Adrenal gland (tissue), 12 donors: ENCODE data around the gene TIMM13. TPM values are rescaled to one million over a fixed set of nuclear protein-coding genes. Genes with fewer than 3 reads are reported as not detected.
A peak's percentile ranks its signal among the peaks of the same experiment; 100 is the strongest.

Experiments used
- DNase-seq, 7 donors: peaks; one replicate each; pipeline ENCODE4 v3.0.0-alpha.2; 2019 to 2020
- H3K27ac ChIP-seq, 5 donors: fragments of 200-600 bp; sonication (generic) in 4 of 5; 1 replicate in 3 of 5; 2 replicates in 2 of 5; pipeline versions ENCODE4 v1.5.1 to v1.8.0; 2016 to 2020; ENCODE audit warnings: mild to moderate bottlenecking in 1 of 5
- H3K27me3 ChIP-seq: fragments of 200-600 bp; 2 replicates; pipeline ENCODE4 v1.8.0; 2021
- H3K36me3 ChIP-seq, 2 donors: fragments of 200-600 bp; replicated peaks in 1 of 2; 1 replicate in 1 of 2; 2 replicates in 1 of 2; pipeline versions ENCODE4 v1.5.1 to v1.8.0; 2018 to 2022
- H3K4me1 ChIP-seq, 2 donors: fragments of 200-600 bp; replicated peaks in 1 of 2; 1 replicate in 1 of 2; 2 replicates in 1 of 2; pipeline versions ENCODE4 v1.5.1 to v1.8.0; 2018 to 2021
- H3K4me3 ChIP-seq, 4 donors: fragments of 200-600 bp; sonication (generic) in 3 of 4; one replicate each; pipeline ENCODE4 v1.5.1; 2016 to 2018
- H3K9me3 ChIP-seq, 3 donors: fragments of 200-600 bp; sonication (generic) in 1 of 3; replicated peaks in 1 of 3; 1 replicate in 2 of 3; 2 replicates in 1 of 3; pipeline versions ENCODE4 v1.5.1 to v1.8.0; 2016 to 2021
- CTCF ChIP-seq, 6 experiments: fragments of 450-650 bp in 4 of 6; fragments of 200-600 bp in 2 of 6; sonication (generic) in 1 of 6; IDR thresholded peaks; 1 replicate in 5 of 6; 2 replicates in 1 of 6; pipeline versions ENCODE4 v1.5.1 to v1.8.0; 2016 to 2021; ENCODE audit warnings: antibody characterized with exemption in 6 of 6, mild to moderate bottlenecking in 2 of 6, moderate library complexity in 1 of 6
- POLR2A ChIP-seq, 2 donors: fragments of 450-650 bp; IDR thresholded peaks; one replicate each; pipeline ENCODE4 v1.6.1; 2017; ENCODE audit warnings: antibody characterized with exemption in 2 of 2, mild to moderate bottlenecking in 2 of 2, moderate library complexity in 1 of 2
- WGBS, 4 donors: extraction: QIAGEN DNeasy Blood & Tissue Kit in 2 of 4; methylation state at CpG; one replicate each; pipeline versions ENCODE4 v1.1.5 to v1.1.7; 2013 to 2017; 5-methylcytosine and 5-hydroxymethylcytosine counted together
- intact Hi-C, 2 donors: fragments of 100-400 bp; cut with DNase I; formaldehyde crosslinking; loops; one replicate each; pipeline versions ENCODE4 v1.14.1 to v1.15.0; 2022 to 2023
- microRNA-seq, 3 donors: library from miRNA; unstranded; fragments of <30 nt; microRNA quantifications; one replicate each; pipeline ENCODE4, GENCODE V29; 2017 to 2020
- polyA plus RNA-seq, 3 donors: library from polyadenylated mRNA; stranded (reverse); fragments of 200-250 nt in 2 of 3; fragments of 350-450 nt in 1 of 3; fragmentation: Illumina TruSeq in 1 of 3; extraction: RNeasy Lipid Tissue Mini Kit (QIAGEN cat#74804) in 1 of 3; gene quantifications; one replicate each; pipeline ENCODE4 v1.2.3, GENCODE V29; 2013 to 2014
- total RNA-seq, 9 donors: library from RNA; depleted of rRNA in 4 of 9; stranded (reverse); fragments of >200 nt in 4 of 9; fragments of 120-200 nt in 1 of 9; fragmentation: NEBNext Ultra II Directional in 1 of 9; extraction: Animal tissue kit (Norgen Biotek cat#: 25700) in 1 of 9; gene quantifications; one replicate each; pipeline versions ENCODE4 v1.1.0 to v1.2.4, GENCODE V29; 2013 to 2023
- donor health status: healthy with polysubstance abuse.
- donor health status: Bipolar disorder and iron deficiency.
- donor health status: DM: yes; HTN: yes; CAD: no.
- donor health status: DM: no; HTN: no; CAD: no.
- donor health status: DM: no; HTN: no; CAD: no.
- donor health status: DM: yes; HTN: yes; CAD: no.

The TIMM13 gene
- total and polyA plus RNA-seq, 12 donors: 32.7 to 198 (median 88.1) TPM

- 49 to 63% (median 58%) methylated on average over 18 of the region's 18 CpGs for WGBS, 4 donors
- H3K27me3 ChIP-seq: no peaks in the 10 kb centered on the region
Observed at GRCh38 chr19:2381148-2381820, 46.1 kb downstream of the TIMM13 start.

GRCh38 chr19:2380567-2380966, 46.8 kb downstream of the TIMM13 start:
- no peak overlapping the region for H3K27ac ChIP-seq
- TF ChIP-seq CTCF (IDR thresholded peaks at IDR 0.05): no peak
- TF ChIP-seq POLR2A (IDR thresholded peaks at IDR 0.05): no peak
- H3K27me3 ChIP-seq: no peaks in the 10 kb centered on the region
- WGBS, 4 donors: 82 to 96% (median 92%) methylated on average over 2 of the region's 2 CpGs
- H3K36me3 ChIP-seq: no peaks in the 10 kb centered on the region
- DNase-seq: no peak
- no peak overlapping the region for H3K4me3 ChIP-seq
- H3K9me3 ChIP-seq: no peaks in the 10 kb centered on the region
- H3K4me1 ChIP-seq: peaks cover 0 to 4% of the 10 kb centered on the region in 2 donors
- intact Hi-C loops: loop anchor here in 1 of 2 donors (10.0 kb wide), 1 partner anchor 96 kb away; the partner anchor contains the start of gene PEAK3

More at GRCh38 chr19:2381148-2381820, 46.1 kb downstream of the TIMM13 start:
- H3K4me3 ChIP-seq: no peak overlapping the region
- TF ChIP-seq CTCF (IDR thresholded peaks at IDR 0.05) (no peak), POLR2A (IDR thresholded peaks at IDR 0.05) (no peak)
- intact Hi-C loops: loop anchor here in 1 of 2 donors (10.0 kb wide), 1 partner anchor 96 kb away; the partner anchor contains the start of gene PEAK3
- H3K4me1 ChIP-seq: peaks cover 0 to 4% of the 10 kb centered on the region in 2 donors
- H3K36me3 ChIP-seq: no peaks in the 10 kb centered on the region
- DNase-seq: no peak
- H3K9me3 ChIP-seq: no peaks in the 10 kb centered on the region
- H3K27ac ChIP-seq: no peak overlapping the region

GRCh38 chr19:2376784-2377519, 50.4 kb downstream of the TIMM13 start:
- H3K4me3 ChIP-seq: no peak overlapping the region
- 48 to 69% (median 51%) methylated on average over 13 to 15 of the region's 15 CpGs for WGBS, 4 donors
- H3K36me3 ChIP-seq: no peaks in the 10 kb centered on the region
- H3K9me3 ChIP-seq: no peaks in the 10 kb centered on the region
- peaks cover 0 to 4% of the 10 kb centered on the region in 2 donors for H3K4me1 ChIP-seq
- intact Hi-C loops: no loop called here
- no peaks in the 10 kb centered on the region for H3K27me3 ChIP-seq
- no peak for TF ChIP-seq POLR2A (IDR thresholded peaks at IDR 0.05)
- TF ChIP-seq CTCF (IDR thresholded peaks at IDR 0.05): no peak
- no peak overlapping the region for H3K27ac ChIP-seq
- DNase-seq: peak in 1 of 7 donors; percentile 21

Small RNA genes within 50 kb of the gene (microRNA-seq; reads per million reads assigned to microRNA genes)
- gene MIR7108: 0 to 3.1 (median 0.45) reads per million in 3 donors

Other genes starting within 250 kb of the TIMM13 start
- 10 to 100 TPM; 58.1 to 89.5 (median 72.1) TPM for gene PLEKHJ1, start 191.3 kb downstream of the TIMM13 start, total RNA-seq
- gene PLEKHJ1, start 191.3 kb downstream of the TIMM13 start, polyA plus RNA-seq: 10 to 100 TPM; 18.1 to 82.9 (median 69.7) TPM
- 10 to 100 TPM in 8 of 9 donors, 1 to 10 TPM in 1; 8.8 to 64.3 (median 27.0) TPM for gene SF3A2, start 190.8 kb downstream of the TIMM13 start, total RNA-seq
- gene SF3A2, start 190.8 kb downstream of the TIMM13 start, polyA plus RNA-seq: 100 to 1,000 TPM in 1 of 3 donors, 10 to 100 TPM in 1, 1 to 10 TPM in 1; 3.9 to 110 (median 52.7) TPM
- gene AMH, start 178.3 kb downstream of the TIMM13 start, total RNA-seq: 1 to 10 TPM in 2 of 9 donors, under 1 TPM in 4, not detected in 3; 0.36 to 1.5 (median 0.68) TPM
- gene AMH, start 178.3 kb downstream of the TIMM13 start, polyA plus RNA-seq: 1 to 10 TPM in 2 of 3 donors, not detected in 1; 1.8 to 4.6 TPM
- 1 to 10 TPM in 1 of 9 donors, under 1 TPM in 2, not detected in 6; 0.54 to 1.2 (median 0.84) TPM for gene JSRP1, start 171.2 kb downstream of the TIMM13 start, total RNA-seq
- 1 to 10 TPM in 1 of 3 donors, under 1 TPM in 2; 0.71 to 1.1 (median 0.82) TPM for gene JSRP1, start 171.2 kb downstream of the TIMM13 start, polyA plus RNA-seq
- gene PEAK3, start 145.4 kb downstream of the TIMM13 start, total RNA-seq: 1 to 10 TPM in 6 of 9 donors, under 1 TPM in 2, not detected in 1; 0.43 to 3.2 (median 1.5) TPM
- gene PEAK3, start 145.4 kb downstream of the TIMM13 start, polyA plus RNA-seq: under 1 TPM; 0.05 to 0.56 (median 0.27) TPM
- gene LINGO3, start 119.4 kb downstream of the TIMM13 start, total RNA-seq: under 1 TPM in 1 of 9 donors, not detected in 8; 0.11 TPM
- gene LINGO3, start 119.4 kb downstream of the TIMM13 start, polyA plus RNA-seq: not detected
- 100 to 1,000 TPM in 3 of 9 donors, 10 to 100 TPM in 6; 50.5 to 122 (median 74.6) TPM for gene LSM7, start 99.0 kb downstream of the TIMM13 start, total RNA-seq
- 100 to 1,000 TPM in 2 of 3 donors, 10 to 100 TPM in 1; 24.1 to 355 (median 341) TPM for gene LSM7, start 99.0 kb downstream of the TIMM13 start, polyA plus RNA-seq
- 10 to 100 TPM; 12.3 to 71.0 (median 28.6) TPM for gene SPPL2B, start 98.9 kb downstream of the TIMM13 start, total RNA-seq
- 100 to 1,000 TPM in 1 of 3 donors, 10 to 100 TPM in 1, 1 to 10 TPM in 1; 3.9 to 208 (median 72.9) TPM for gene SPPL2B, start 98.9 kb downstream of the TIMM13 start, polyA plus RNA-seq
- gene TMPRSS9, start 67.3 kb downstream of the TIMM13 start, total RNA-seq: 1 to 10 TPM in 6 of 9 donors, under 1 TPM in 3; 0.32 to 1.7 (median 1.4) TPM
- gene TMPRSS9, start 67.3 kb downstream of the TIMM13 start, polyA plus RNA-seq: under 1 TPM; 0.37 to 0.81 (median 0.40) TPM
- gene LMNB2, start 29.4 kb upstream of the TIMM13 start, total RNA-seq: 10 to 100 TPM; 13.0 to 34.9 (median 21.1) TPM
- gene LMNB2, start 29.4 kb upstream of the TIMM13 start, polyA plus RNA-seq: 10 to 100 TPM in 2 of 3 donors, 1 to 10 TPM in 1; 8.8 to 24.9 (median 16.1) TPM
- 100 to 1,000 TPM in 2 of 9 donors, 10 to 100 TPM in 7; 14.1 to 119 (median 63.6) TPM for gene GADD45B, start 48.5 kb upstream of the TIMM13 start, total RNA-seq
- gene GADD45B, start 48.5 kb upstream of the TIMM13 start, polyA plus RNA-seq: 100 to 1,000 TPM in 1 of 3 donors, 10 to 100 TPM in 2; 18.3 to 132 (median 81.2) TPM